VCaP (cell line): ENCODE data around the gene SLC15A3.

Experiments
- H3K27ac ChIP-seq: fragments of 450-650 bp; 2 replicates; pipeline ENCODE4 v1.5.1; 2017
- TF ChIP-seq, protein P1 (sequence below): fragments of 450-650 bp; conservative IDR thresholded peaks from 2 replicates; pipeline ENCODE4 v1.5.1; 2017; ENCODE audit warnings: mild to moderate bottlenecking, moderate library complexity

SLC15A3 gene

DNA sequence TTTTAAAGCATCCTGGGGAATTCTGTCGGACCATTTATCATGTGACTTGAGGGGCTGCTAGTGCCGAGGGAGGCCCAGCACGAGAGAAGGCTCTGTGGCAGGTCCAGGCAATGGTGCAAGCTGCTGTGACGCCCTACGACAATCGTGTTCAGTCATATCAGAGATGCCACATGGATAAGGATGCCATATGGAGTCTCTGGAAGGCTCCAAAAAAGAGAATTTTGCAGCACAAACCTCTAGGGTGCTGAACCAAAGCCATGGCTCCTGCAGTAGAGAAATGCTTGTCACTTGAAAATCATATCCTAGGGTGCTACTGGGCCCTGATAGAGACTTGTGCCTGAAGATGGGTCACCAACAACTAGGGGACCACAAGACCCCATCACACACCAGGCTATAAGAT, 12.8 kb upstream of the SLC15A3 start:
- TF ChIP-seq, protein P1, sequence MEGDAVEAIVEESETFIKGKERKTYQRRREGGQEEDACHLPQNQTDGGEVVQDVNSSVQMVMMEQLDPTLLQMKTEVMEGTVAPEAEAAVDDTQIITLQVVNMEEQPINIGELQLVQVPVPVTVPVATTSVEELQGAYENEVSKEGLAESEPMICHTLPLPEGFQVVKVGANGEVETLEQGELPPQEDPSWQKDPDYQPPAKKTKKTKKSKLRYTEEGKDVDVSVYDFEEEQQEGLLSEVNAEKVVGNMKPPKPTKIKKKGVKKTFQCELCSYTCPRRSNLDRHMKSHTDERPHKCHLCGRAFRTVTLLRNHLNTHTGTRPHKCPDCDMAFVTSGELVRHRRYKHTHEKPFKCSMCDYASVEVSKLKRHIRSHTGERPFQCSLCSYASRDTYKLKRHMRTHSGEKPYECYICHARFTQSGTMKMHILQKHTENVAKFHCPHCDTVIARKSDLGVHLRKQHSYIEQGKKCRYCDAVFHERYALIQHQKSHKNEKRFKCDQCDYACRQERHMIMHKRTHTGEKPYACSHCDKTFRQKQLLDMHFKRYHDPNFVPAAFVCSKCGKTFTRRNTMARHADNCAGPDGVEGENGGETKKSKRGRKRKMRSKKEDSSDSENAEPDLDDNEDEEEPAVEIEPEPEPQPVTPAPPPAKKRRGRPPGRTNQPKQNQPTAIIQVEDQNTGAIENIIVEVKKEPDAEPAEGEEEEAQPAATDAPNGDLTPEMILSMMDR: no peak
- H3K27ac ChIP-seq: no peak overlapping the region

GRCh38 chr11:60960405-60960804, 8.4 kb upstream of the SLC15A3 start:
- TF ChIP-seq, protein P1: no peak
- H3K27ac ChIP-seq: no peak overlapping the region

GRCh38 chr11:60959431-60959830, 7.5 kb upstream of the SLC15A3 start:
- TF ChIP-seq, protein P1: no peak
- H3K27ac ChIP-seq: no peak overlapping the region

GRCh38 chr11:60957188-60957587, 5.2 kb upstream of the SLC15A3 start:
- TF ChIP-seq, protein P1: no peak
- H3K27ac ChIP-seq: no peak overlapping the region

DNA sequence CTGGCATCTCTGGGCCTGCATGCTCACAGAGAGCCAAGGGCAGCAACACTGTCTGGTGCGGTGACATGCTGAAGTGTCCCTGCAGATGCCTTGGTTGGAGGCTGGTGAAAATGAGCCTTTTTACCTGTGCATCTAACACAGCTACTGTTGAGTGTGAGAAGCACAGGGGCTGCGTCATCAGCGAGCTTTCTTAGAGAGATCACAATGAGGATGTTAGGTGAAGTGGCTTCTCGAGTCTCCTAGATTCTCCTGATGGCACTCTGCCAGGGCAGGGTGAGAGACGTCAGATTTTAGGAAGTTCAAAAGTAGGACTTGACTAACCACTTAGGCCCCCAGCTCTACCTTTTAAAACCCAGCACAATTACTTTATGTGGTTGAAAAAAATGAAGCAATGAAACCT, 3.6 kb upstream of the SLC15A3 start:
- H3K27ac ChIP-seq: no peak overlapping the region
- TF ChIP-seq, protein P1: no peak

GRCh38 chr11:60954421-60954820, 2.4 kb upstream of the SLC15A3 start:
- TF ChIP-seq, protein P1: no peak

DNA sequence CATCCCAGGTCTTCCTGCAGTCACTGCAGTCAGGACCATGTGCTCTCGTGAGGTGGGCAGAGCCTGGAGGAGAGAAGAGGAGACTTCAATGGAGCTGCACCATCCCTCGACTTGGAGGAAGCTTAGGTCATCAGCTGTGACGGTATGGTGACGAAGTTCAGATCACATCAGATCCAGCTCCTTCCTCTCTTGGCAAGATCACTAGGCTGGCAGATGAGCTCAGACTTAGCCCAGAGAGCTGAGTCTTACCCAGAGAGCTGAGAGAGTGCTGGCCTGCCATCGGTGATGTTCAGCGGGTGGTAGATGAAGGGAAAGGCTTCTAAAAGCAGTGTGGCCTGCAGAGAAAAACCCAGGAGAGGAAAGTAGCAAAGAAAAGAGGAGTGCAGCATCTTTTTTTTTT, 1.8 kb upstream of the SLC15A3 start:
- H3K27ac ChIP-seq: no peak overlapping the region
- TF ChIP-seq, protein P1: no peak

More at GRCh38 chr11:60954421-60954820, 2.4 kb upstream of the SLC15A3 start:
- no peak overlapping the region for H3K27ac ChIP-seq
